Measurements from ENCODE around the gene ADCY9.
"Not testable (repeated sequence)": the region's sequence is repeated elsewhere in the genome, so short reads cannot be mapped to it uniquely, and the experiment has no call there.

ADCY9 gene

GRCh38 chr16:3977376-3977775, 138.9 kb downstream of the ADCY9 start:
- no peak for DNase-seq (ENCODE audit: low read depth in 2 of 2)

- DNase-seq (ENCODE audit: low read depth in 2 of 2), result no peak
These were observed 141.5 kb downstream of the ADCY9 start for GRCh38 chr16:3974751-3975150.

GRCh38 chr16:3971706-3972105, 144.5 kb downstream of the ADCY9 start:
- no peak for DNase-seq (ENCODE audit: low read depth in 2 of 2)

- DNase-seq (ENCODE audit: low read depth in 2 of 2), result no peak
These were observed 145.0 kb downstream of the ADCY9 start for GRCh38 chr16:3971261-3971660.

GRCh38 chr16:3968551-3968950, 147.7 kb downstream of the ADCY9 start:
- no peak for DNase-seq (ENCODE audit: low read depth in 2 of 2)

GRCh38 chr16:3966681-3967080, 149.6 kb downstream of the ADCY9 start:
- DNase-seq (ENCODE audit: low read depth in 2 of 2), result no peak

- no peak for DNase-seq (ENCODE audit: low read depth in 2 of 2)
These were observed 150.3 kb downstream of the ADCY9 start for GRCh38 chr16:3965781-3966582.

- DNase-seq (ENCODE audit: low read depth in 2 of 2), result no peak
These were observed 150.9 kb downstream of the ADCY9 start for GRCh38 chr16:3965306-3965705.

GRCh38 chr16:3964686-3965290, 151.5 kb downstream of the ADCY9 start:
- no peak for DNase-seq (ENCODE audit: low read depth in 2 of 2)

GRCh38 chr16:3963886-3964685, 152.2 kb downstream of the ADCY9 start:
- DNase-seq (ENCODE audit: low read depth in 2 of 2), result no peak

- no peak for DNase-seq (ENCODE audit: low read depth in 2 of 2)
These were observed 153.0 kb downstream of the ADCY9 start for GRCh38 chr16:3963203-3963602.

- no peak for DNase-seq (ENCODE audit: low read depth in 2 of 2)
These were observed 154.8 kb downstream of the ADCY9 start for GRCh38 chr16:3961449-3961849.

GRCh38 chr16:3959926-3960590, 156.2 kb downstream of the ADCY9 start:
- not testable (repeated sequence) for DNase-seq (ENCODE audit: low read depth in 2 of 2)

- no peak for DNase-seq (ENCODE audit: low read depth in 2 of 2)
These were observed 157.1 kb downstream of the ADCY9 start for GRCh38 chr16:3959148-3959547.

GRCh38 chr16:3957344-3957980, 158.8 kb downstream of the ADCY9 start:
- DNase-seq (ENCODE audit: low read depth in 2 of 2), result no peak

- DNase-seq (ENCODE audit: low read depth in 2 of 2), result no peak
These were observed 161.8 kb downstream of the ADCY9 start for GRCh38 chr16:3954411-3954921.

GRCh38 chr16:3953728-3954410, 162.4 kb downstream of the ADCY9 start:
- no peak for DNase-seq (ENCODE audit: low read depth in 2 of 2)

GRCh38 chr16:3952737-3953131, 163.5 kb downstream of the ADCY9 start:
- DNase-seq (ENCODE audit: low read depth in 2 of 2), result no peak

GRCh38 chr16:3951861-3952736, 164.1 kb downstream of the ADCY9 start:
- DNase-seq (ENCODE audit: low read depth in 2 of 2), result no peak

- not testable (repeated sequence) for DNase-seq (ENCODE audit: low read depth in 2 of 2)
These were observed 164.9 kb downstream of the ADCY9 start for GRCh38 chr16:3951380-3951779.

Measured in stimulated activated CD8-positive, alpha-beta memory T cell treated with anti-CD3 and anti-CD28 coated beads, Interleukin-15, amount 100 ng/mL, for 4 hours (primary cell).